Measurements from ENCODE around the gene SLC17A5.
"Not testable (repeated sequence)": the region's sequence is repeated elsewhere in the genome, so short reads cannot be mapped to it uniquely, and the experiment has no call there.

The SLC17A5 gene, protein sequence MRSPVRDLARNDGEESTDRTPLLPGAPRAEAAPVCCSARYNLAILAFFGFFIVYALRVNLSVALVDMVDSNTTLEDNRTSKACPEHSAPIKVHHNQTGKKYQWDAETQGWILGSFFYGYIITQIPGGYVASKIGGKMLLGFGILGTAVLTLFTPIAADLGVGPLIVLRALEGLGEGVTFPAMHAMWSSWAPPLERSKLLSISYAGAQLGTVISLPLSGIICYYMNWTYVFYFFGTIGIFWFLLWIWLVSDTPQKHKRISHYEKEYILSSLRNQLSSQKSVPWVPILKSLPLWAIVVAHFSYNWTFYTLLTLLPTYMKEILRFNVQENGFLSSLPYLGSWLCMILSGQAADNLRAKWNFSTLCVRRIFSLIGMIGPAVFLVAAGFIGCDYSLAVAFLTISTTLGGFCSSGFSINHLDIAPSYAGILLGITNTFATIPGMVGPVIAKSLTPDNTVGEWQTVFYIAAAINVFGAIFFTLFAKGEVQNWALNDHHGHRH

DNA sequence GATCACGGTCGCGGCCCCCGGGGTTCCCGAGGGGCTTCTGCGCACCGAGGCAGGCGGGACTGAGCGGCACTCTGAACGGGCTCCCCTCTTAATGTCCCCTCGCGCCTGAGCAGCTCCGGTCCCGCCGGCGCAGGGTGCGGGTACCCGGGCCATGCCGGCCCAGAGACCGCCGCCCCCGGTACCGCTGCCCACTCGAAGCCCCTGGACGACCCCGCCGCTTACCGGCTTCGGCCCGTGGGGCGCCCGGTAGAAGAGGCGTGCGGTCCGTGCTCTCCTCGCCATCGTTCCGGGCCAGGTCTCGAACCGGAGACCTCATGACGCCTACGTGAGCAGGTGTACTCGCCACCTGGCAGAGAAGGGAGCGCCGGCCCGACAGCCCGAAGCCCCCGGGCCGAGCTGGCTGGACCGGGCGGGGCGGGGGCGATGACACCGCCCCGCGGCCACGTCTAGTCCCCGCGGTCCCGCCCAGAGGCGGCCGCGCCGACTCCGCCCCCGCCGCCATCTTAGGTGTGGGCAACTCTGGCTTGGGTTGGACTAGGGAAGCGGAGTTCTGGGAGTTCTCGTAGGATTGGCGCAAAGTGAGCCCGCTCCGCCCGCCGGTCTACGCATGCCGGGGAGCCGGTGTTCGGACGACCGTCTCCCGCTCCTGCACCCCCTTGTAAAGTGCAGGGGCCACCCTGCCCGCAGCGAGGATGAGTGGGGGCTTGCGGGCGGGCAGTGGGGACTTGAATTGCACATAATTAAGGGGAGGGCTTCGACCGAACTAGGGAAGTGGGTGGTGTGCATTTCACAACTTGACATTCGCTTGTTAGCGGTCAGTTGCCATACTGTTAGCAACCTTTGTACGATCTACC, at the start of gene SLC17A5:
Gene SLC17A5 (minus strand): TSS at position 422 of the 854 bp plus-strand sequence. CDS start 106 bp downstream, at position 316.
- peak; percentile 80 for DNase-seq

DNA sequence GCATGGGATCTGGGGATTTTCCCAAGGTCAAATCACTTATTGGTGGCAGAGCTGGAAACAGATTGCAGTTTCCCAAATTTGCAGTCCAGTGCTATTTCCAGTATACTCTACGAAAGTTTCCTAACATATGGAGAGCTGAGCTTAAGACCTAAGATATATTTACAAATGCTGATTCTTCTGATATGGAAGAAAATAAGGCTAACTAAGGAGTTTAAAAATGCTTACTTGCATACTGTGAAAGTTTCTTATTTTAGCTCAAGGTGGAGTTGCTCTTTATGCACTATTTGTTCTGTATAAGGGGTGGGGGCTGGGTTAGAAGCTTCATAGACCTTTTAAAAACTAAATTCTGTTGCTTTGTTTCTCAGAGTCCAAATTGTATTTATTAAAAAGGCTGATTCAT, 49.7 kb upstream of the SLC17A5 start:
- no peak for DNase-seq

DNA sequence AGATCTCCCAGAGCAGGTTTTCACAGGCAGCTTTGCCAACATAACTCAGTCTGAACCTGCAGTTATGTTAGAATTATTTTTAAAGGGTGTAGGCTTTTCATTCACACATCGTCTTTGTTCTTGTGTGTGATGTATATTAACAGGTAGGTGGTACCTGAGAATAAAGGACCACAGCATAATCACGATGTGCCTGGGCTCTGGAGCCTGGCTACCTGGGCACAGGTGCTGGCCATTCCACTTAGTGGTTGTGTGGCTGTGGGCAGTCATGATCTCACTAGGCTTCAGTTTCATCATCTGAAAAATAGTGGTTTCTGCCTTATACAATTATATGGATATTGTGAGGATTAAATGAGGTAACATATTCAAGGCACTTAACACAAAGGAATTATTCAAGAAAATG, 48.7 kb upstream of the SLC17A5 start:
- no peak for DNase-seq

DNA sequence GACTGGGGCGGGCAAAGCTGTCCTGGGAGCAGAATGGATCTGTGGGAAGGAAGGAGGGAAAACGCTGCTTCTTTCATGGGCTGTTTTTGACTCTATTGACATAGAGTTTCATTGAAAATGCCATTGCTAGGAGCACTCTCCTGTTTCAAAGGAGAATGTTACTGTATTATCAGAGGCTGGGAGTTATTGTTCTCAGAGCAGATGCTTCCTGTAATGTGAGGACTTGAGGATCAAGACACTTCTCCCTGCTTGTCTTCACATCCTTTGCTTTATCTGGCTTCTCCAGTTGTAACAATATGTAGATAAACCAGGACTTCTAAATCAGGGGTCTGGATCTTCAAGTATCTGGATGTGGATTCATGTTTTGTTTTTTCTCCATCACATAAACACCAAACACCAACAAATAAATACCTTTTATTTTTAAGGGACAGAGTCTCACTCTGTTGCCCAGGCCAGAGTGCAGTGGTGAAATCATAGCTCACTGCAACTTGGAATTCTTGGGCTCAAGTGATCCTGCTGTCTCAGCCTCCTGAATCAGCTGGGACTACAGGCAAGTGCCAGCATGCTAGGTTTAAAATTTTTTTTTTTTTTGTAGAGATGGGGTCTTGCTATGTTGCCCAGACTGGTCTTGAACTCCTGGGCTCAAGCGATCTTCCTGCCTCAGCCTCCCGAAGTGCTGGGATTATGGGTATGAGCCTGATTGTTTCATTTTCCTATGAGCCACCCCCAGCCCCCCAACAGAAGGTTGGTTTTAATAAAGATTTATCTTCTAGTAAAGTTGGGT, 46.1 kb upstream of the SLC17A5 start:
- no peak for DNase-seq

DNA sequence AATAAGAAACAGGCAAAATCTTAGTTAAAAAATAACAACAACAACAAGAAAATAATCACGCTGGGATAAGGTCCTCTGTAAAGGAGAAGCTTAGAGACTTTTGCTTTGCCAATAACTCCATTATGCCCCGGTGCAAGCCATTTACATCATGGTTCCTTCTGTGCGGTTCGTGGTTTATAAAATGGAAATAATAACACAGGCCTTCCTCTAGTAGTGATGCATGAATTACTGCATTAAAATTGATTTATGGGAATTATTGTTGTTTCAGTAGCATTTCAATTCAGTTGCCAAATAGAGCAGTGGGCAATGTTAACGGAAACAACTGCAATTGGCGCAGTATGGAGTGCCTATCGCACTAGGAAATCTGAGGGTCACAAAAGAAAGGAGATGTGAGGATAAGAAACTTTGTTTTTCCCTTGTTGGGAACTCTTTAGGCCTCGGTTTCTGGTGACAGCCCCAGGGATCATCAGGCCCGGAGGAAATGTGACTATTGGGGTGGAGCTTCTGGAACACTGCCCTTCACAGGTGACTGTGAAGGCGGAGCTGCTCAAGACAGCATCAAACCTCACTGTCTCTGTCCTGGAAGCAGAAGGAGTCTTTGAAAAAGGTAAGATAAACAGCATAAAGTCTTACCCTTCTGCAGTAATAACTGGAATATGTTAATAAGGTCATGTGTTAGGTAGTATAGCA, 43.3 kb upstream of the SLC17A5 start:
- no peak for DNase-seq

DNA sequence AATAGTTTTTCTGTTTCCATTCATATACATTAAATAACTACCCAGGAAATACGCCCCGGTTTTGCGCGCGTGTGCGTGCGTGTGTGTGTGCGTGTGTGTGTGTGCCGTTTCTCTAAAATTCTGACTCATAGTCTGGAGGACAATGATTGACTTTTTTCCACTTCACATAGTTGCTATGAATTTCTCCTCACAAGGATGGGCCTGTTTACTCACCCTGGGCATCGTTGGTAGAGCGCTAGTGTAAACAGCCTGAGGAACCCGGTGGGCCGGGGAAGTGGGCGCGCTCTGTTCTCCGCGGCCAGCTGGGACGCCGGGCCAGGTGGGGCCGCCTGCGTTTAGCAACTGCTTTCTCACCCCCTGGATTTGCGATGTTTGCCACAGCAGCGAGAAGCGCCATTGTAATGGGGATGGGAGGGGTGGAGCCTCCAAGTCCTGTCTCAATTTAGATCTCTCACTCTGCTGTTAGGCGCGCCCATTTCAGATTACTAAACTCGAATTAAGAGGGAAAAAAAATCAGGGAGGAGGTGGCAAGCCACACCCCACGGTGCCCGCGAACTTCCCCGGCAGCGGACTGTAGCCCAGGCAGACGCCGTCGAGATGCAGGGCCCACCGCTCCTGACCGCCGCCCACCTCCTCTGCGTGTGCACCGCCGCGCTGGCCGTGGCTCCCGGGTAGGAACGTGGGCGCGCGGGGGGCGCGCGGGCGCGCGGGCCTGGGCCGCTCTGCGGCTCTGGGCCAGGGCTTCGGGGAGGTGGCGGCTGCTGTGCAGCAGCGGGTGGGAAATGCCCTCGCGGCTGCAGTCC, 42.0 kb upstream of the SLC17A5 start, which contains the start of gene CD109:
Gene CD109 (plus strand): TSS at position 585 of the 803 bp plus-strand sequence. CDS start 13 bp downstream, at position 598.
- peak; percentile 52 for DNase-seq

DNA sequence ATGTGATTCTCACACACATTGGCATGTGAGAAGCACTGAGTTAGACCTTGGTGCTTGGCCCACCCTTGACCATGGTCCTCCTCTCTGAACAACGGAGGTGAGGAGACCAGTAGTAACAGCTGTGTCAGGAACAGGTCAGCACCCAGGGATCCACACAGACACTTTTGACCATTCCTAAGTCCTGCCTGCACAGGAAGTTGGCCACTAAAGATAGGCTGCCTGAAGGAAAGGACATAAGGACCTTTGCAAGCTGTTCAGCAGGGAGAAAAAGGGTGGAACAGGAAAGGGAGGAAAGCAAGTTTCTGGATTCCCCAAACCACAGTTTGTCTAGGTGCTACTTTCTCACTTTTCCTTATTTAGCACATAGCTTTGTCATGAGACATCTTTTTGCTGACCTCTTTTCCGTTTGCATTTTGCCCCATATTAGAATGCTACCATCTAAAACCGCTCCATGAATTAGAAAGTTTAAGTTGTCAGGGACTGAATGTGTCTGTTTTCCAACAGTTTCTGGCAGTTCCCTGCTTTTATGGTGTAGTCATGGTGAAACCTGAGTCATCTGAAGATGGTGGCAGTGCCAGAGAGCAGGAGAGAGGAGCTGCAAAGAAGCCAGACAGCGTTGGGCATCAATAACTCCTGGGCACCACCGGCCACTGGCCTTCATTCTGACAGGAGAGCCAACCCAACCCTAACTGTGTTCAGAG, 41.1 kb upstream of the SLC17A5 start:
- no peak for DNase-seq

DNA sequence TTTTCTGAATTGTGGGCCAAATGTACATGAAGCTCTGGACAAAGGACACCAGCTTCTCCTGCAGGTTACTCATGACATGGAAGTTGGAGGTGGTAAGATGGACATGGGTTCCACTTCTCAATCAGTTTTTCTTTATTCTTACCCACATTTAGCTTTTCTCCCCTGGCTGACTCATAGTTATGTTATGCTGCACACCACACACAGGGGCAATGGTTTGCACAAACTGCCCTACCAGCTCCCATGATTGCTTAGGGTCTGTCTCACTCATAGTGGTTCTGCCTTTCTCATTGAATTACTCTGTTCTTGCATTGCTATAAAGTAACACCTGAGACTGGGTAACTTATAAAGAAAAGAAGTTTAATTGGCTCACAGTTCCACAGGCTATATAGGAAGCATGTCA, 37.7 kb upstream of the SLC17A5 start:
- DNase-seq, result no peak

DNA sequence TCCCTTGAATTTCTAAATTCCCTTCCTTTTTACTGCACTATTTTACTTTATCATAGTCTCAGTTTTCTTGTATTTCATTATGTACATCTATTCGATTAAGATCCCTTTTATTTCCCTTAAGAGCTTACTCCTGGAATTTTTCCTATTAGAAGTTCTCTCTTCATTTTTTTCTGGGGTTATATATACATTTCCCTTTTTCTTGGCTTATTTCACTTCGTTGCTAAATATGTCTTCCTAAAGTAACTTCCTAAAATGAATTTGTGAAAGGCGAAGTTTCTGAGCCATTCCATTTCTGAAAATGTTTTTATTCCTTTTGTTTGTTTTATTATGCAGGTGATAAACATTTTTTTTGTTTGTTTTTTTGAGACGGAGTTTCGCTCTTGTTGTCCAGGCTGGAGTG, 36.3 kb upstream of the SLC17A5 start:
- DNase-seq, result no peak

DNA sequence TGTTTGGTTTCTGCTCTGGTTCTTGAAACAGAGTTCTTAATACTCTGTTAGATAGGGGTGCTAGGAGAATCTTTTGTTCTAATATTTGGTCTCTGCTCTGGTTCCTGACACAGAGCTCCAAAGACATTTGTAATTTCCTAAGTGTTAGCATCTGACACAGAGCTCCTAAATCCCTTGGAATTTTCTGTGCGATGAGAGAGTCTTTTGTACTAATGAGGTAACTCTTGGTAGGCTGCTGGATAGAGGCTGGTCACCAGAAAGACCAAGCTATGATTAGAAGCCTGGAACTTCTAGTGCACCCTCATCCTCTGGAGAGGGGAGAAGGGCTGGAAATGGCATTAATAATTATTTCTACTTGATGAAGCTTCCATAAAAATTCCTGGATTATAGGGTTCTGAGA, 34.6 kb upstream of the SLC17A5 start:
- DNase-seq, result no peak

DNA sequence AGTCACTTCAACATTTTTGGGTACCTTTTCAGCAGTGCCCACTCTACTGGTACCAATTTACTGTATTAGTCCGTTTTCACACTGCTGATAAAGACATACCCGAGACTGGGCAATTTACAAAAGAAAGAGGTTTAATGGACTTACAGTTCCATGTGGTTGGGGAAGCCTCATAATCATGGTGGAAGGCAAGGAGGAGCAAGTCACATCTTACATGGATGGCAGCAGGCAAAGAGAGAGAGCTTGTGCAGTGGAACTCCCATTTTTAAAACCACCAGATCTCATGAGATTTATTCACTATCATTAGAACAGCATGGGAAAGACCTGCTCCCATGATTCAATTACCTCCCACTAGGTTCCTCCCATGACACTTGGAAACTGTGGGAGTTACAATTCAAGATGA, 29.8 kb upstream of the SLC17A5 start:
- not testable (repeated sequence) for DNase-seq

DNA sequence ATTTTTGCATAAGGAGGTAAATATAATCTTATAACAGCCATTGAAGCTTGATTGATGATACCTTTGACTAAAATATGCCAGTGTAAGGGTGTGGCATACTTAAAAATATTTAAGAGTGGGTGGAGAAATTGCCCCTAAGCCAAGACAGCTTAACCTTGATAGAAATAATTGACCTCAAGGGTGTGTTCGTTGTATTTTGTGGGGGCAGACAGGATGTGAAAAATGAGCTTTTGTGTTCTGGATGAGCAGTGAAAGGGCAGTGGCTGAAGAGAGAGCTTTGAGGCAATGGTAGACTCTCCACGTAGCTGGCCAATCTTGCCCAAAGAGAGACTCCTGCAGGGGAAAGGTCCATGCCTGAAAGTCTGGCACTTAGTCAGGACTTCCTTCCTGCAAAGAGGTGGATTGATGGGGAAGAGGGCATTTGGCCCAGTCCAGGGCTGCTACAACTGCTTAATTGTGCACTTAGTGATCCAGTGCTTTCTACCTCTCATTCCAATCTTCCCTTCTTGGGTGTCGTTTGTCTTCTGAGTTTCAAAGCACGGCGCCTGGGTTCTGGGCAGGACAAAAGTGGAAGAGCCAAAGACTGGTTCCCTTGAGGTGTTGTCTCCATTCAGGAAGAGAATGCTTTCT, 26.6 kb upstream of the SLC17A5 start:
- DNase-seq, result no peak

DNA sequence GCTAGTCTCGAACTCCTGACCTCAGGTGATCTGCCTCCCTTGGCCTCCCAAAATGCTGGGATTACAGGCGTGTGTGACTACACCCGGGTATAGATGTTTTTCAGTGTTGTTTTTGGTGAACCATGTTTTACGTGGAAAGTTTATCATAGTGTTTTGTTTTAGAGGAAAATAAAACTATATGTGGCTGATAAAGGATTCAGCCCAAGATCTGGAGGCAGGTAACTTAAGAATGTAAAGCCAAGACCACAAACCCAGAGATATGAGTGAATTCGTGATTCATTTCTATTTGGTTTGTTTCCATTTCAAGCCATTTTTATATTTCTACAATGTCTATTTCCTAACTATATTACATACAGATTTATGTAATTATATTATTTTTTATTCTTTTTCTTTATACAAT, 26.1 kb upstream of the SLC17A5 start:
- DNase-seq, result not testable (repeated sequence)

DNA sequence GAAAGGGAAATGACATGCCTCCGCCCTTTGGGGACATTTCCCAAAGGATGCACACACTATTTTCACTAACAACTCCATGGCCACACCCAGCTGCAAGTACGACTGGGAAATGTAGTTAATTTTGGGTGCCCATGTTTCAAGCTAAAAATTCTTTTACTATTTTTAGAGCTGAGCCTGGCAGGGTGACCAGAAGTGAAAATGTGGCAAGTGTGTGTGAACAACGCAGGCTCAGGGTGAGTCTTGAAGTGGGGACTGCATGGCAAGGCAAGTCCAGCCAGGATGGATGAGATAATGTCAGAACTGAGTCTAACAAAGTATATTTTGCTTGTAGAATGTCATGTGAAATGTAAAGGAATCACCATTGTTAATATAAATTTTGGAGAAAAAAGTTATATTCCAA, 25.2 kb upstream of the SLC17A5 start:
- DNase-seq, result no peak

DNA sequence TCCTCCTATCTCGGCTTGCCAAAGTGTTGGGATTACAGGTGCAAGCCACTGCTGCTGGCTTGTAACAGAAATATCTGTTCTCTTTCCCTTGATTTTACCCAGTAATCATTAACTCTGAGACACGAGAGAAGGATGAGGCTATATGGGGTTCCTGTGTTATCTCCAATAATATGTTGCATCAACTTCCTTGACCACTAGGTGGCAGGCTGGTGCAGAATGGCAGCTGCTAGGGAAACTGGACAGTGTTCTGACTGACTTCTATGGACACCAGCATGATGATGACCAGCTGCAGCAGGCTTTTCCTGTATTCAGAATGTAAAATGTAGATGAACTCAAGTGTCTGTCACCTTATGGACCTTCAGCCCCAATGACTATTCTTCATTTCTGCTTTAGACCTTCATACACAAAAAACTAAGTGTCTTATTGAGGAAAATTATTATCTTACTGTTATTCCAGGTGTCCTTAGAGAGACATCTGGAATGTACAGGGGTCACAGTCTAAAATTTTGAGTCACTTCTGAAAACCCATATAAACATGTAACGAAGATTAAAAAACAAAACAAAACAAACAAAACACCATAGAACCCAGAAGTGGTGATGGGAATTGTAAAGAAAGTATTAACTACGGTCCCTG, 21.8 kb upstream of the SLC17A5 start:
- DNase-seq, result peak; percentile 44

DNA sequence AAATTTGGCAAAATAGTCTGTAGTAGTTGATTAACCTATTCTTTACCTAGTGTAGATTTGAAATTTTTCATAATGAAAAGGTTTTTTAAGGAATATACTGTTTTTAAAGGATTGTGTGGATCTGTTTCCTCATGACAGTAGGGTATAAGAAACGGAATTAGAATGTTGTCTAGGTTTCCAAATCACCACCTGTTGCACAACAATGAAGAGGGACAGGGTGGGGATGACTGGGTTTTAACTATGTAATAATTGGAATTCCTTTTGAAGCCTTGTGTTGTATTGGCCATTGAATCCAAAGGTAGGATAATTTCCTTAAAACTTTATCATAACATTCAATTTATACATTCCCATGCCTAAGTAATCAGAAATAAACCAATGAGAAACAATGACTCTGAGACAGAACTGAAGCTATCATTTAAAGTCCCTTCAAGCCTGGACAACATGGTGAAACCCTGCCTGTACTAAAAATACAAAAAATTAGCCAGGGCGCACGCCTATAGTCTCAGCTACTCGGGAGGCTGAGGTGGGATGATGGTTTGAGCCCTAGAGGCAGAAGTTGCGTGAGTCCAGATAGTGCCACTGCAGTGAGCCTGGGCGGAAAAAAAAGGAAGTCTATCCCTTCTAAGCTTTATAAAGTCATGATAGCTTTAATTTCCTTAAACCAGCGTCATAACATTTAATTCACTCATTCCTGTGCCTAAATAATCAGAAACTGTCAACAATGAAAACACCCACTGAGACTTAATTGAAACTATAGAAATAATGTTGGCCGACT, 18.3 kb upstream of the SLC17A5 start:
- DNase-seq, result no peak

DNA sequence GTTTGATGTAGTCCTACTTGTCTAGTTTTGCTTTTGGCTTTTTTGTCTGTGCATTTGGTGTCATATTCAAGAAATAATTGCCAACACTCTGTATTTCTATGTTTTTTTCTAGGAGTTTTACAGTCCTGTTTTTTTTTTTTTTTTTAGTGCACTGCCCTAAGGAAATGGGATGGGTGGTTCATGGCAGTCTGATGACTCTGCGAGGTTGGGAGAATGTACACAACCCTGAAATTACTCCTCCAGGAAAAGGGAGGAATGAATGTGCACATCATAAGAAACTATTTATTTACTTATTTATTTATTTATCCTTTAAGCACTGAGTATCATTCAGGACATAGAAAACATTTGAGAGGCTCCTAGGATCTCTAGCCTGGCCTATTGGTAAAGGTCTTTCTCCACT, 15.2 kb upstream of the SLC17A5 start:
- DNase-seq, result no peak

DNA sequence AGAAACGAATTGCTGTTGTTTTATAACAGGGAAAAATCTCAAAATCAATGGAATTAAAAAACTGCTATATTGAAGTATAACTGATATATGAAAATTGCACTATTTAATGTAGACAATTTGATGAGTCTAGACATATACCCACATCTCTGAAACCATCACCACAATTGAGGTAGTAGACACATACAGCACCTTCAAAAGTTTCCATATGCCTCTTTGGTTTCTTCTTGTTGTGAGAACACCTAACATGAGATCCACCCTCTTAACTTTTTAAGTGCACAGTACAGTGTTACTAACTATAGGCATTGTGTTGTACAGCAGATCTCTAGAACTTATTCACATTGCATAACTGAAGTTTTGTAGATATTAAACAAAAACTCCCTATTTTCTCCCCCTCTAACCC, 14.0 kb upstream of the SLC17A5 start:
- no peak for DNase-seq

DNA sequence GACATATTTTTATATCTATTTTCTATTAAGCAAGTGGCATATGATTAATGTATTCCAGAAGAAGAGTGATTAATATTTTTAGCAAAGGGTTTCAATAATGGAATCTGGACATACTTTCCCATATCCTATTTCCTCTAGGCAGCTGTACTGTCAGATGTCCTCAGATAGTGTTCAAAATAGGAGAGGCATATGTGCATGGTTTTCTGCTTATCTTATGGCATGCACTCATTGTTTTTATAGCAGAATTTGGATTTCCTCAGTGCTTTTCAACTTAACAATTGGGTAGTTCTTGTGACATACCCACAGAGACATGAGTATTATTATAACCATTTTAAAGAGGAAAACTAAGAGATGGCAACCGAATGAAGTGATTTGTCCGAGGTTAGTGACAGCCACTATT, 12.6 kb upstream of the SLC17A5 start:
- no peak for DNase-seq
